Measurements from ENCODE around the gene TFDP2.
"Not testable (repeated sequence)": the region's sequence is repeated elsewhere in the genome, so short reads cannot be mapped to it uniquely, and the experiment has no call there.

Gene TFDP2
- total RNA-seq = 30.9 to 44.0 reads per million in 2 donors

GRCh38 chr3:142148792-142149672 is at the start of gene TFDP2:
Gene TFDP2 (minus strand): TSS chr3:142149544. CDS start chr3:142101749, 47,795 bp downstream.
- DNase-seq = peak; percentile 63 to 93 (median 73)

GRCh38 chr3:142188846-142189245 is 39.5 kb upstream of the TFDP2 start:
- no peak for DNase-seq

GRCh38 chr3:142180761-142181362 is 31.5 kb upstream of the TFDP2 start:
- peak in 2 of 5 experiments; percentile 15 to 21 for DNase-seq

GRCh38 chr3:142175478-142175877 is 26.1 kb upstream of the TFDP2 start:
- no peak for DNase-seq

GRCh38 chr3:142174559-142174958 is 25.2 kb upstream of the TFDP2 start:
- no peak for DNase-seq

GRCh38 chr3:142168514-142168913 is 19.2 kb upstream of the TFDP2 start:
- no peak for DNase-seq

- DNase-seq = no peak
These were observed 15.8 kb upstream of the TFDP2 start for GRCh38 chr3:142165194-142165593.

GRCh38 chr3:142159083-142159740 is 9.9 kb upstream of the TFDP2 start:
- no peak for DNase-seq

- DNase-seq = no peak
These were observed 4.8 kb upstream of the TFDP2 start for GRCh38 chr3:142154186-142154585.

GRCh38 chr3:142152384-142152783 is 3.0 kb upstream of the TFDP2 start:
- DNase-seq = peak in 1 of 5 experiments; percentile 6

- no peak for DNase-seq
These were observed 2.5 kb upstream of the TFDP2 start for GRCh38 chr3:142151828-142152227.

- DNase-seq = no peak
These were observed 1.9 kb upstream of the TFDP2 start for GRCh38 chr3:142151240-142151639.

- DNase-seq = no peak
These were observed 927 bp upstream of the TFDP2 start for GRCh38 chr3:142150271-142150670.

- DNase-seq = no peak
These were observed 289 bp upstream of the TFDP2 start for GRCh38 chr3:142149673-142149992.

GRCh38 chr3:142148044-142148791 is 1.1 kb downstream of the TFDP2 start:
- DNase-seq = no peak

GRCh38 chr3:142144587-142144986 is 4.8 kb downstream of the TFDP2 start:
- DNase-seq = not testable (repeated sequence)

GRCh38 chr3:142140608-142141285 is 8.6 kb downstream of the TFDP2 start:
- not testable (repeated sequence) for DNase-seq

GRCh38 chr3:142137089-142137488 is 12.3 kb downstream of the TFDP2 start:
- not testable (repeated sequence) for DNase-seq

- DNase-seq = no peak
These were observed 14.5 kb downstream of the TFDP2 start for GRCh38 chr3:142134799-142135325.

- no peak for DNase-seq
These were observed 19.7 kb downstream of the TFDP2 start for GRCh38 chr3:142129516-142130171.

GRCh38 chr3:142127941-142128658 is 21.2 kb downstream of the TFDP2 start:
- no peak for DNase-seq

All from T-helper 2 cell (primary cell).